GM21381 (cell line): ENCODE data around the gene COL12A1.

Experiments
- ATAC-seq: cut with Tn5 transposase; IDR thresholded peaks from one replicate; pipeline ENCODE4 v1.9.1; 2021; ENCODE audit warnings: mild to moderate bottlenecking, moderate library complexity; ENCODE audit not compliant: unreplicated experiment

The COL12A1 gene

DNA sequence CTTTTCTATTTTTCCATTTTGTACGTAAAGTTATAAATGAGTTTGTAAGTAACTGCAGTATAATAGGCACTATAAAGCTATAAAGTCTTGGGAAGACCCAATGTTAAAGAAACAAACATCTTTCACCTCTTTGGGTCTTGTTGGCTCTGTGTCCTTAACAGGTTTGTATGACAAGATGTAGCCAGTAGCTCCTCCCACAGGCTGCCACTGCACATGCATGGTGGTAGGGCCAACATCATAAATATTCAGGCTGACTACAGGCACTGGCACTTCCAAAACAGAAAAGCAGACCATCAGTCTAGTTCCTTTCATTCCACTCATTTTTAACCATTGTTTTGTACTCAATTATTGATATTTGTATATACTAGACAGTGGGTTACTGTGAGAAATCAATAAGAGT is 59.9 kb downstream of the COL12A1 start:
- ATAC-seq: no peak

DNA sequence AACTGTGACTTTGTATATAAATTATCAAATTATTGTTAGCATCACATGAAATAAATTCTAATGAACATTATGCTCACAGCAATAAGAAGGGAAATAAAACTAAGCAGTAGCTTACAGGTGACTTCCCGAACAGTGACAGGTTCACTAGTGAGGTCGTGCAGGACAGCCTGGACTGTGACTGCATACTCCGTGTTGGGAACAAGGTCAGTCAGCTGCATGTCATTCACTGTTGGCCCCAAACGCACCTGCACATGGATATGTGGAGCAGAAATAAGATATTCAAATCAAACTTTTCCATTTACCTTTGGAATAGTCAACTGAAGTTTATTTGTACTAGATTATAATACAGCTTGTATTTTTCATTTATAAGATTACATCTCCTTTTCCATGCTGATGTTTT is 60.6 kb downstream of the COL12A1 start:
- no peak for ATAC-seq

GRCh38 chr6:75144386-75144785 is 61.5 kb downstream of the COL12A1 start:
- ATAC-seq: no peak

DNA sequence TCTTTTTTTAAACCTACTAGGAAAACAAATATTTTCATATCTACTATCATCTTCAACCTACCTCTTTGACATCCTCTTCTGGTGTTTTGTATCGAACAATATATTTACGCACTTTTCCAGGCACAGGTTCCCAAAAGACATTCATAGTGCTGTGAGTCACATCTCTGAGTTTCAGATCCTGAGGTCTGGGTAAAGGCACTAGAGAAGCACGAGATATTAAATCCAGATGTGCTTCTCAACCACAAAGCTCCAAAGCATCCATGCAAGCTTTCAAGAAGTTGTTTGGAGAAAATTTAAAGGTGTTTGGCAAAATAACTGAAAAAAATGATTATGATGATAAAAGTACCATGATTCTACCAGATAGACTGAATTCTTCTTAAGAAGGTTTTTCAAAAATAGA is 62.7 kb downstream of the COL12A1 start:
- ATAC-seq: no peak

DNA sequence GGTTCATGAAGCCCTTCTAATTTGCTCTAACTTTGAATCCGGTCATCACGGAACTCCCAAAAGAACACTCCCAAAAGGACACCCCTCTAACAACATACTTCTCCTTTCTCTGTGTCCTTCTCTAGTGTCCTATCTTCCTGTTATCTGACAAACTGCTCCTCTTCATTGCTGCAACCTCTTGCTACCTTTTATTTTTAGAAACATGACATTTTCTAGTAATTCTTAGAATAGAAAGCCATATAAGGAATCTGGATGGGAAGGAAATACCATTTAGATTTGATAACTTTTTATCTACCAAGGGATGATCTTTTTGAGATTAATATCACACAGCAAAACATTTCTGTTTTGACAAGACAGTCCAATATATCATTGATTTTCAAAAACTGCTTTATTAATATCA is 63.1 kb downstream of the COL12A1 start:
- no peak for ATAC-seq

DNA sequence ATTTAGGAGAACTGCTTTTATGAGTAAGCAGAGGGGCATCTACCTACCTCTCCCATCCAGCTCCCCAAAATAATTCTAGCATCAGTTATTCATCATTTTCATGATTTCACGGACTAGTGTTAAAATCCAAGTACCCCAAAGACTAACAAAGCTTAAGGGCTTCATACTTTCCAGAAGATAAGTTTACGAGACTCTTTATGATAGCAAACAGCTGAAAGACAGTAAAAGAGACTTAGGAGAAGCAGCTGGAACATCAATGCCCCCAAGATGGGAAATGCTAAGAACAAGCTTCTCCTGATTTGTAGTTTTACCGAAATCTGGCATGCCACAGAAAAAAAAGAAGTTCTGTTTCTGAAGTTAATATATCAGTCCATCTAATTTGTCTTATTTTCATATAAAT is 70.0 kb downstream of the COL12A1 start:
- ATAC-seq: no peak

GRCh38 chr6:75135450-75135849 is 70.4 kb downstream of the COL12A1 start:
- ATAC-seq: no peak

GRCh38 chr6:75130784-75131183 is 75.1 kb downstream of the COL12A1 start:
- ATAC-seq: no peak

DNA sequence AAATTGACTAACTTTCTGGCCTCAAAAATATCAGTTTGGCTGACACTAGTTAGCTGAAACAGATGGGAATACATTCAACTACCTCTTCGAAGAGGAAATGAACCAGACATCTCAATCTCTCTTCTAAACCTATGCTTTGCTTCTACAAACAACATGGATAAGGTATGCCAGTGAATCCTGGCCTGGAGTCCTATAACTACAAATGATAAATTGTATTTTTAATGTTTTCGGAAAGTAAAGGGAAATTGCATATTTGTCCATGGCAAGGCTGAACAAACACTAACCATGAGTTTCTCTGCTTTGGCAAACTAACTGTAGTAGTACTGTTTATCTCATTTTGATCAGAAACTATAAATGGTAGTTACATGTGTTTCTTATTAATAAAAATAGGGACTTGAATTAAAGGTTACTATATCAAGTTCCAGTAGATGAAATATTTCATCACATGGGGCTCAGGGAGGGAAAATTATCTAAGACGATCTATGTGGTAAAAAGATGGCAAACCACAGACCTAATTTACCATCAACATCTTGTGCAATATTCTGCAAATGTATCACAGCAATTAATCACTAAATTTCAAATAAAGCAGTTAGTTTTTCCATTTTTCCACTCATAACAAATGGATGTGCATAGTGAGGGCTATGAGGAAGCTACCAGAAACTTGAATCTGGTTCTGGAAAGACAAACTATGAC is 76.8 kb downstream of the COL12A1 start:
- no peak for ATAC-seq

DNA sequence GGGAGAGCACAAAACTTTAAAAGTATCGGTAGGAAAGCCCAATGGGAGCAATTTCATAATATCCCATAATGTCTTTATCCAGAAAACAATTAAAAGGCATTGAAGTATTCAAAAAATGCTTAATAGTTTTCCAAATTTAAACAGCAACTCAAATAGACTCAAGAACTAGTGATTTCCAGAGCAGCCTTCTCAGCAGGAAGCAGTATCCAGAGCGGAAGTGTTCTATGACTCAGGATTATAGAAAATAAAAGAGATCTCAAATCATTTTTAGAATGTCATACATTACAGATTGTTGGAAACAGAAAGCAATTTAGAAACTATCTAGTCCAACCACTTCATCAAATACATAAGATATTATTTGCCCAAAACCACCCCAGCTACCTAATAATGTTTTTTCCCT is 79.3 kb downstream of the COL12A1 start:
- ATAC-seq: no peak

GRCh38 chr6:75124983-75125382 is 80.9 kb downstream of the COL12A1 start:
- no peak for ATAC-seq

GRCh38 chr6:75124085-75124484 is 81.8 kb downstream of the COL12A1 start:
- ATAC-seq: no peak

GRCh38 chr6:75118925-75119515 is 86.8 kb downstream of the COL12A1 start:
- no peak for ATAC-seq

DNA sequence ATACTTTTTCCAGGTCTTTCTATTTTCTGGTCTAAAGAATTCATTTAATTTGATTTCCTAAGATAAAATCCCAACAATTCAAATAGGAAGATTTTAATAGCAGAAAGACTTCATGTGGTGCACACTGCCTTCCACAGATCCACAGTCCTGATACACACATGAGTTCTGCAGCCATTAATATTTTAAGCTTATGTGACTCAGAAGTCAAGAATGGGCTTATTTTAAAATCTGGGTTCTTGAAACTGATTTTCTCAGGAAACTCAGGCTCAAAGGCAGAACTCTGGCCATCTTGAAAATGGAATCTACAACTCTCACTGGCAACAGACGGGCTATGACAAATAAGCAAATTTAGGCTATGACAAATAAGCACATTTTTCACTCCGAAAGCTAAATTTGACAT is 88.2 kb downstream of the COL12A1 start:
- ATAC-seq: no peak

GRCh38 chr6:75116946-75117345 is 88.9 kb downstream of the COL12A1 start:
- no peak for ATAC-seq

DNA sequence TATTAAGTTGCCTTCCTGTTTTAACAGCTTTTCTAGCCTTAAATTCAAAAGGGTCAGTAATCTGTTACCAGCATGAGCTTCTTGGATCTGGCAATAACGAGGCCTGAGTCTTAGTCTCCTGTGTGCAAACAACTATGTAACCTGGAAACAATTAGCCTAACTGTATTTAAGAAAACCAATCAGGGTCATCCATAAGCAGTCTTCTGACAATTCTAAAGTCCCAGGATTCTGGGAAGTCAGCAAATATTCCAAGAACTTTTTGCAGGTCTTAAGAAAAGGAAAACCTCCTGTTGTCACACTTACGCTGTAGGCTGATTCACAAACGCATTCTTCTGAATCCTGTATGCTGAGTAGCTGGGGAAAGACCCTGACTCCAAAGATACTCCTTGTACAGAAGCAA is 90.4 kb downstream of the COL12A1 start:
- ATAC-seq: no peak

- ATAC-seq: no peak
Observed at GRCh38 chr6:75114806-75115205, 91.0 kb downstream of the COL12A1 start.

- no peak for ATAC-seq
Observed at GRCh38 chr6:75114195-75114594, 91.7 kb downstream of the COL12A1 start.

DNA sequence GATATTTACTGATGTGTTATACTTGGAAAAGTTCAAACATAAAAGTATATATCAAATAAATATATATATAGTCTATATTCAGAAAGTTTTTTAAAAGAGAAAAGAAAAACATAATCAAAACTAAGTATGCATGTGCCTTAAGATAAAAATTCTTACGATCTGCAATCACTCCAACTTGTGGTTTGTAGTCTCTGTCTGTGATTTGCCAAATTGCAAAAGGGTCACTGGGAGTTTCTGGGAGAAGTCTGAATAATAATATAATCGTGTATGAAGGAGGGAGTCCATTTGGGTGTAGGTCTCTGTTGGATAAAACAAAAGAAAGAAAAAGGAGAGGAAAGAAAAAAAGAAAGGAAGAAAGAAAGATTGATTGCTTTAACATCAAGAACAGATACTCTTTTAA is 92.4 kb downstream of the COL12A1 start:
- ATAC-seq: no peak

- no peak for ATAC-seq
Observed at GRCh38 chr6:75109765-75110164, 96.1 kb downstream of the COL12A1 start.

- ATAC-seq: no peak
Observed at GRCh38 chr6:75109022-75109421, 96.8 kb downstream of the COL12A1 start.

GRCh38 chr6:75108333-75108974 is 97.4 kb downstream of the COL12A1 start:
- no peak for ATAC-seq
